H1 (cell line): Measurements from ENCODE around the gene NXPH3. TPM values are rescaled to one million over a fixed set of nuclear protein-coding genes. Genes with fewer than 3 reads are reported as not detected.

Source experiments
- CTCF ChIA-PET: fragments of 300-600 bp; sonication (Branson Sonifier 250); formaldehyde crosslinking; loops from one replicate; lab custom pipeline; 2021; ENCODE audit not compliant: partially characterized antibody; lab: Charles Lee
- POLR2A ChIA-PET: fragments of 300-600 bp; sonication (Branson Sonifier 250); formaldehyde crosslinking; loops from one replicate; lab custom pipeline; 2021; ENCODE audit warnings: inconsistent platforms; ENCODE audit not compliant: partially characterized antibody; lab: Charles Lee
- DNase-seq, 2 experiments: peaks; one replicate each; pipeline versions ENCODE4 v3.0.0 to v3.0.0-alpha.2; 2010 to 2022; ENCODE audit warnings: low spot score in 2 of 2, low read depth in 1 of 2, mixed read lengths in 1 of 2
- FAIRE-seq: peaks from 2 replicates; lab custom pipeline; 2011; peaks lifted over from hg19 to GRCh38; lab: Jason Lieb, UNC
- H2AFZ ChIP-seq: 2 replicates; pipeline ENCODE4 v1.8.1; 2012; ENCODE audit warnings: low read length, inconsistent platforms
- H2AK5ac ChIP-seq: 2 replicates; pipeline ENCODE4 v1.6.1; 2013; ENCODE audit warnings: low read depth, low read length
- H2BK120ac ChIP-seq: replicated peaks from 2 replicates; pipeline ENCODE3; 2013; ENCODE audit warnings: low read depth, low read length, inconsistent platforms
- H2BK12ac ChIP-seq: 2 replicates; pipeline ENCODE4 v1.6.1; 2013; ENCODE audit warnings: low read depth, low read length
- H2BK15ac ChIP-seq: 2 replicates; pipeline ENCODE4 v1.6.1; 2013; ENCODE audit warnings: low read length
- H2BK20ac ChIP-seq: 2 replicates; pipeline ENCODE4 v1.6.1; 2013; ENCODE audit warnings: low read length
- H2BK5ac ChIP-seq: 2 replicates; pipeline ENCODE4 v1.6.1; 2013; ENCODE audit warnings: low read depth, low read length
- H3K14ac ChIP-seq: 2 replicates; pipeline ENCODE4 v1.6.1; 2013; ENCODE audit warnings: inconsistent platforms; ENCODE audit not compliant: insufficient read length
- H3K18ac ChIP-seq: 2 replicates; pipeline ENCODE4 v1.6.1; 2013; ENCODE audit warnings: low read length; ENCODE audit errors: extremely low read depth
- H3K23ac ChIP-seq: 2 replicates; pipeline ENCODE4 v1.6.1; 2013; ENCODE audit warnings: inconsistent platforms; ENCODE audit not compliant: insufficient read length
- H3K23me2 ChIP-seq: 2 replicates; pipeline ENCODE4 v1.6.1; 2013; ENCODE audit warnings: low read depth, low read length
- H3K27ac ChIP-seq: 2 replicates; pipeline ENCODE4 v1.6.1; 2011; ENCODE audit warnings: low read depth, low read length, inconsistent platforms
- H3K27me3 ChIP-seq, 4 experiments: replicated peaks in 1 of 4; 1 replicate in 1 of 4; 2 replicates in 3 of 4; pipeline versions ENCODE4 v1.6.1 to v1.8.1; 2011 to 2013; ENCODE audit warnings: low read length in 3 of 4, mild to moderate bottlenecking in 3 of 4, inconsistent platforms in 2 of 4, mixed read lengths in 2 of 4, moderate library complexity in 1 of 4; ENCODE audit not compliant: control insufficient read depth in 3 of 4, insufficient read depth in 3 of 4; ENCODE audit errors: extremely low read depth in 1 of 4
- H3K36me3 ChIP-seq, 4 experiments: 2 replicates each; pipeline versions ENCODE4 v1.6.1 to v1.8.1; 2011 to 2013; ENCODE audit warnings: mild to moderate bottlenecking in 4 of 4, low read length in 3 of 4, moderate library complexity in 2 of 4, control low read depth in 1 of 4, inconsistent platforms in 1 of 4; ENCODE audit not compliant: insufficient read depth in 4 of 4, control insufficient read depth in 2 of 4
- H3K4ac ChIP-seq: replicated peaks from 2 replicates; pipeline ENCODE3; 2013; ENCODE audit warnings: low read length, low read depth, mixed read lengths, inconsistent platforms; ENCODE audit not compliant: insufficient read length
- H3K4me1 ChIP-seq, 4 experiments: replicated peaks in 1 of 4; 1 replicate in 1 of 4; 2 replicates in 3 of 4; pipeline versions ENCODE4 v1.6.1 to v1.8.1; 2011 to 2013; ENCODE audit warnings: low read length in 3 of 4, inconsistent platforms in 2 of 4, mixed read lengths in 1 of 4; ENCODE audit not compliant: insufficient read depth in 4 of 4, control insufficient read depth in 3 of 4
- H3K4me2 ChIP-seq, 2 experiments: 2 replicates each; pipeline versions ENCODE4 v1.6.1 to v1.8.1; 2011 to 2013; ENCODE audit warnings: low read depth in 2 of 2, low read length in 2 of 2, control low read depth in 1 of 2, inconsistent platforms in 1 of 2, mild to moderate bottlenecking in 1 of 2; ENCODE audit not compliant: insufficient read depth in 1 of 2
- H3K4me3 ChIP-seq, 4 experiments: fragments of 200-600, 300-600 bp in 1 of 4; sonication (generic), shearing (Covaris generic), sonication (Bioruptor Twin) in 1 of 4; 2 replicates each; pipeline versions ENCODE4 v1.5.1 to v1.8.1; 2011 to 2016; ENCODE audit warnings: low read length in 4 of 4, low read depth in 3 of 4, control low read depth in 2 of 4, inconsistent platforms in 2 of 4, mild to moderate bottlenecking in 2 of 4, mixed read lengths in 1 of 4, moderate library complexity in 1 of 4; ENCODE audit not compliant: insufficient read depth in 2 of 4; ENCODE audit errors: extremely low read depth in 1 of 4
- H3K56ac ChIP-seq: replicated peaks from 2 replicates; pipeline ENCODE3; 2013; ENCODE audit warnings: low read depth, mild to moderate bottlenecking, mixed read lengths, low read length, inconsistent platforms; ENCODE audit not compliant: insufficient read length
- H3K79me1 ChIP-seq: 2 replicates; pipeline ENCODE4 v1.6.1; 2013; ENCODE audit warnings: low read depth, low read length, control low read depth
- H3K79me2 ChIP-seq, 2 experiments: 2 replicates each; pipeline versions ENCODE4 v1.6.1 to v1.8.1; 2012 to 2013; ENCODE audit warnings: low read length in 2 of 2, mild to moderate bottlenecking in 2 of 2, inconsistent platforms in 1 of 2; ENCODE audit not compliant: insufficient read depth in 2 of 2, control insufficient read depth in 1 of 2
- H3K9ac ChIP-seq, 4 experiments: replicated peaks in 1 of 4; 1 replicate in 1 of 4; 2 replicates in 3 of 4; pipeline versions ENCODE4 v1.6.1 to v1.8.1; 2011 to 2013; ENCODE audit warnings: low read depth in 3 of 4, low read length in 3 of 4, control low read depth in 2 of 4, mild to moderate bottlenecking in 2 of 4, moderate library complexity in 2 of 4, inconsistent platforms in 1 of 4; ENCODE audit errors: extremely low read depth in 1 of 4
- H3K9me3 ChIP-seq, 2 experiments: 2 replicates each; pipeline versions ENCODE4 v1.6.1 to v1.8.1; 2012 to 2013; ENCODE audit warnings: mild to moderate bottlenecking in 2 of 2, moderate library complexity in 2 of 2, control low read depth in 1 of 2, inconsistent platforms in 1 of 2, low read depth in 1 of 2, low read length in 1 of 2, mixed read lengths in 1 of 2; ENCODE audit not compliant: insufficient read depth in 2 of 2
- H4K20me1 ChIP-seq, 2 experiments: replicated peaks in 1 of 2; 2 replicates each; pipeline versions ENCODE3 to v1.8.1; 2011 to 2013; ENCODE audit warnings: inconsistent platforms in 2 of 2, low read length in 2 of 2, mild to moderate bottlenecking in 1 of 2; ENCODE audit not compliant: insufficient read depth in 2 of 2, control insufficient read depth in 1 of 2
- H4K5ac ChIP-seq: 2 replicates; pipeline ENCODE4 v1.6.1; 2013; ENCODE audit warnings: low read length, low read depth, mixed read lengths, inconsistent platforms; ENCODE audit not compliant: insufficient read length
- H4K8ac ChIP-seq: 2 replicates; pipeline ENCODE4 v1.8.0; 2013; ENCODE audit warnings: mild to moderate bottlenecking, moderate library complexity, low read length, inconsistent platforms; ENCODE audit not compliant: insufficient read depth; ENCODE audit errors: extremely low read depth
- H4K91ac ChIP-seq: replicated peaks from 2 replicates; pipeline ENCODE3; 2013; ENCODE audit warnings: low read length, mixed read lengths, inconsistent platforms; ENCODE audit not compliant: insufficient read length
- CBX5 ChIP-seq: fragments of 300-800, 300-1000 bp; sonication (generic); IDR thresholded peaks from 2 replicates; pipeline ENCODE4 v1.7.1; 2016; ENCODE audit warnings: antibody characterized with exemption, low read length, low read depth
- GTF2F1 ChIP-seq: IDR thresholded peaks from 2 replicates; pipeline ENCODE4 v1.6.1; 2012; ENCODE audit warnings: low read depth, low read length, improper control_type of control experiment, borderline replicate concordance
- JUN ChIP-seq: IDR thresholded peaks from 2 replicates; pipeline ENCODE4 v1.6.1; 2011; ENCODE audit warnings: low read depth, mild to moderate bottlenecking, improper control_type of control experiment, low read length
- POU5F1 ChIP-seq: IDR thresholded peaks from 2 replicates; pipeline ENCODE4 v1.6.1; 2011; ENCODE audit warnings: low read depth, mild to moderate bottlenecking, low read length, moderate library complexity
- RBBP5 ChIP-seq: IDR thresholded peaks from 2 replicates; pipeline ENCODE4 v1.7.1; 2012; ENCODE audit warnings: low read depth, mild to moderate bottlenecking, inconsistent platforms, low read length, moderate library complexity, borderline replicate concordance
- SAP30 ChIP-seq: fragments of 300-600 bp; sonication (generic); IDR thresholded peaks from 2 replicates; pipeline ENCODE4 v1.7.1; 2012; ENCODE audit warnings: low read length, moderate library complexity, mild to moderate bottlenecking, inconsistent platforms; ENCODE audit not compliant: insufficient read depth, insufficient replicate concordance
- WGBS, 2 experiments: shearing (Covaris generic) in 1 of 2; methylation state at CpG; one replicate each; pipeline versions ENCODE4 v1.1.6 to v1.1.7; 2013 to 2015; ENCODE audit warnings: low lambda C conversion rate in 2 of 2, mixed read lengths in 2 of 2, inconsistent platforms in 1 of 2, low coverage in 1 of 2, missing lambda C conversion rate in 1 of 2; ENCODE audit not compliant: insufficient replicate concordance in 2 of 2, insufficient coverage in 1 of 2, insufficient read length in 1 of 2; ENCODE audit errors: extremely low coverage in 1 of 2, missing lambda C conversion rate in 1 of 2; 5-methylcytosine and 5-hydroxymethylcytosine counted together
- polyA plus RNA-seq, 7 experiments: library from polyadenylated mRNA; depleted of rRNA in 3 of 7; stranded (reverse) in 5 of 7; unstranded in 2 of 7; fragments of >200 nt in 5 of 7; fragments of 200-250 nt in 2 of 7; gene quantifications; 1 replicate in 5 of 7; 2 replicates in 1 of 7; 4 replicates in 1 of 7; pipeline versions ENCODE4 v1.2.1 to v1.2.3, GENCODE V29; 2011 to 2013; ENCODE audit warnings: missing spikeins in 2 of 7, mixed read lengths in 2 of 7
- total RNA-seq: library from RNA; stranded (reverse); fragmentation: NEBNext Ultra II Directional; extraction: Animal tissue kit (Norgen Biotek cat#: 25700); gene quantifications from 2 replicates; pipeline ENCODE4 v1.2.1, GENCODE V29; 2021
- TF ChIP-seq, protein P1 (sequence below): IDR thresholded peaks from 2 replicates; pipeline ENCODE4 v1.6.1; 2011; ENCODE audit warnings: low read length, improper control_type of control experiment

The NXPH3 gene
- total and polyA plus RNA-seq, 2 of the 8 experiments (the other 6 are each of a cell fraction or from before 2014, with no cell fraction given), result 2.5 to 3.7 TPM

DNA sequence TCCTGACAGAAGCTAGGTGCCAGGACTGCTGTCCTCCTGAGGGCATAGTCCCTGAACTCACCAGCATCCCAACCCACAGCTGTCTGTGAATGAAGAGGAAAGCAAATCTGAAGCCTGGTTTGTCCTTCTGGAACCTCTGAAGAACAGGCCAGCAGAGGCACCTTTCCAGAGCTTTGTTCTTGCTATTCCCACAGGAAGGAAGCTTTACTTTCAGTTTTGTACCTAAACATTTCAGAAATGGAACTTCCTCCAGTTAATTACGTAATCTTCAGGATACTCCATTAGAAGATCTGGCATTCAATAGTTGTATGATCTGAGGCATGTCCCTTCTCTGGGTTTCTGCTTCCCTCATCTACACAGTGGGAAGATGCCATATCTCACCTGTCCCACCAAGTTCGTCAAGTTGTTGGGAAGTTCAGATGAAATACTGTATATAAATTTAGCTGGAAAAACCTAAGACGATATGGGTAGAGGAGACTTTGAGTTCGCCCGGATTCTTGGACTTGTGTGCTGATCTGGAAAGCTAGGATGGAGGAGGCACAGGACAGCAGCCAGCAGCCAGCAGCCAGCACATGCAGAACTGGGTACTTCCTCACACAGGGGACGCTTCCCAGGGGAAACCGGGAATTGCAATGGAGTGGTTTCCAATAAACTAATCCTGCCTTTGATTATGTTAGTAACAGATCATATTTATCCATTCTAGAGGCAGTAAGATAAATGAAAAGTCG lies 22.4 kb downstream of the NXPH3 start:
- Histone ChIP-seq H2BK120ac (no peak overlapping the region), H3K56ac (no peak overlapping the region), H3K23ac (no peak overlapping the region), H3K27ac (no peak overlapping the region), H3K9me3 (no peaks in the 10 kb centered on the region), H2AK5ac (no peak overlapping the region), H4K91ac (no peak overlapping the region), H3K23me2 (no peaks in the 10 kb centered on the region), H3K79me2 (no peaks in the 10 kb centered on the region), H3K4me1 (no peaks in the 10 kb centered on the region), H4K20me1 (peaks cover 0 to 3% of the 10 kb centered on the region in 2 experiments), H2BK15ac (no peak overlapping the region), H3K4me2 (no peak overlapping the region), H3K4me3 (no peak overlapping the region), H3K79me1 (no peaks in the 10 kb centered on the region), H3K14ac (no peak overlapping the region), H2AFZ (no peak overlapping the region), H3K4ac (no peak overlapping the region), H2BK5ac (no peak overlapping the region), H2BK20ac (no peak overlapping the region), H4K5ac (no peak overlapping the region), H3K18ac (no peak overlapping the region), H4K8ac (no peak overlapping the region), H3K27me3 (no peaks in the 10 kb centered on the region), H2BK12ac (no peak overlapping the region), H3K9ac (no peak overlapping the region), H3K36me3 (peaks cover 3 to 26% (median 18%) of the 10 kb centered on the region in 4 experiments)
- CTCF ChIA-PET, result interaction anchor here (0.5 to 2.4 kb wide), 9 partner anchors 10 to 242 kb away, joined by 3 to 11 read pairs (median 4); no protein-coding TSS in a partner anchor
- DNase-seq, result no peak
- POLR2A ChIA-PET, result interaction anchor here (0.9 to 1.9 kb wide), 4 partner anchors 9 to 24 kb away, joined by 3 to 6 read pairs (median 4); no protein-coding TSS in a partner anchor
- no peak for FAIRE-seq
- 89% methylated on average over 8 of the region's 8 CpGs; no CpG with 5 or more reads in 1 of the 2 experiments for WGBS, 2 experiments
- TF ChIP-seq GTF2F1 (no peak), CBX5 (no peak), SAP30 (no peak), JUN (no peak), POU5F1 (no peak), RBBP5 (no peak)
- TF ChIP-seq, protein P1, sequence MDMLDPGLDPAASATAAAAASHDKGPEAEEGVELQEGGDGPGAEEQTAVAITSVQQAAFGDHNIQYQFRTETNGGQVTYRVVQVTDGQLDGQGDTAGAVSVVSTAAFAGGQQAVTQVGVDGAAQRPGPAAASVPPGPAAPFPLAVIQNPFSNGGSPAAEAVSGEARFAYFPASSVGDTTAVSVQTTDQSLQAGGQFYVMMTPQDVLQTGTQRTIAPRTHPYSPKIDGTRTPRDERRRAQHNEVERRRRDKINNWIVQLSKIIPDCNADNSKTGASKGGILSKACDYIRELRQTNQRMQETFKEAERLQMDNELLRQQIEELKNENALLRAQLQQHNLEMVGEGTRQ, result no peak
